HCT116 (cell line): ENCODE results near the gene RHEBL1. TPM values are rescaled to one million over a fixed set of nuclear protein-coding genes. Genes with fewer than 3 reads are reported as not detected.

Source experiments
- ATAC-seq: fragments of 200-7000 bp; cut with Tn5 transposase; 2 replicates; pipeline ENCODE4 v1.9.1; 2020; ENCODE audit warnings: mild to moderate bottlenecking, moderate library complexity
- BruUV-seq: library from RNA; stranded (reverse); fragments of 400-500 nt; replicated peaks from 2 replicates; lab custom pipeline; 2021; lab: Mats Ljungman, UMichigan
- CTCF ChIA-PET: fragments of 300-600 bp; sonication (Branson Sonifier 250); formaldehyde crosslinking; loops from one replicate; lab custom pipeline; 2021; ENCODE audit warnings: antibody characterized with exemption; lab: Charles Lee
- POLR2A ChIA-PET: fragments of 300-600, 350-600 bp; sonication (Branson Sonifier 250); formaldehyde crosslinking; loops from one replicate; lab custom pipeline; 2021; ENCODE audit warnings: antibody characterized with exemption; lab: Charles Lee
- RAD21 ChIA-PET, 2 experiments: fragments of 300-600 bp; sonication (Branson Sonifier 250); formaldehyde crosslinking; loops; one replicate each; lab custom pipeline; 2023; ENCODE audit warnings: low total read pairs in 2 of 2; ENCODE audit not compliant: uncharacterized antibody in 2 of 2, unreplicated experiment in 2 of 2, low non-redundant PET in 1 of 2; lab: Charles Lee
- DNase-seq: peaks from one replicate; pipeline ENCODE4 v3.0.0-alpha.2; 2010; ENCODE audit warnings: low read depth, low spot score
- H2AFZ ChIP-seq: fragments of 200-600 bp; shearing (Covaris generic), sonication (generic); 2 replicates; pipeline ENCODE4 v1.6.1; 2017; ENCODE audit warnings: low read depth, mixed run types, mixed read lengths, antibody characterized with exemption, low read length; ENCODE audit not compliant: poor library complexity, severe bottlenecking
- H3K27ac ChIP-seq: 2 replicates; pipeline ENCODE4 v1.5.1; 2012; ENCODE audit warnings: low read depth, low read length
- H3K27me3 ChIP-seq: fragments of 200-600 bp; sonication (generic); 2 replicates; pipeline ENCODE4 v1.6.1; 2016; ENCODE audit warnings: mixed run types, low read length, mixed read lengths; ENCODE audit not compliant: insufficient read depth
- H3K36me3 ChIP-seq, 2 experiments: fragments of 200-500 bp in 1 of 2; fragments of 200-600 bp in 1 of 2; sonication (Bioruptor generic) in 1 of 2; sonication (generic) in 1 of 2; 2 replicates each; pipeline versions ENCODE4 v1.5.1 to v1.6.1; 2014 to 2016; ENCODE audit warnings: low read length in 2 of 2, inconsistent platforms in 1 of 2, mixed read lengths in 1 of 2, mixed run types in 1 of 2; ENCODE audit not compliant: insufficient read depth in 2 of 2, control insufficient read depth in 1 of 2
- H3K4me1 ChIP-seq, 2 experiments: fragments of 200-600 bp in 1 of 2; sonication (generic) in 1 of 2; 2 replicates each; pipeline versions ENCODE4 v1.5.1 to v1.6.1; 2012 to 2017; ENCODE audit warnings: low read length in 2 of 2, inconsistent platforms in 1 of 2, mild to moderate bottlenecking in 1 of 2, mixed read lengths in 1 of 2, mixed run types in 1 of 2, moderate library complexity in 1 of 2; ENCODE audit not compliant: insufficient read depth in 2 of 2, control insufficient read depth in 1 of 2
- H3K4me2 ChIP-seq: fragments of 200-600 bp; sonication (generic); 2 replicates; pipeline ENCODE4 v1.6.1; 2017; ENCODE audit warnings: mixed run types, low read length, mixed read lengths
- H3K4me3 ChIP-seq, 2 experiments: fragments of 200-600 bp in 1 of 2; sonication (generic) in 1 of 2; replicated peaks in 1 of 2; 2 replicates each; pipeline ENCODE4 v1.5.1; 2011 to 2016; ENCODE audit warnings: low read length in 2 of 2, control low read depth in 1 of 2, low read depth in 1 of 2, mild to moderate bottlenecking in 1 of 2, mixed read lengths in 1 of 2, mixed run types in 1 of 2
- H3K79me2 ChIP-seq: fragments of 200-600 bp; sonication (generic); 2 replicates; pipeline ENCODE4 v1.6.1; 2017; ENCODE audit warnings: mild to moderate bottlenecking, mixed run types, low read length, moderate library complexity, mixed read lengths; ENCODE audit not compliant: insufficient read depth
- H3K9ac ChIP-seq: fragments of 200-600 bp; sonication (generic); 2 replicates; pipeline ENCODE4 v1.6.1; 2016; ENCODE audit warnings: low read length, mixed read lengths
- H3K9me2 ChIP-seq: fragments of 200-600 bp; sonication (generic), shearing (Covaris generic); 2 replicates; pipeline ENCODE4 v1.6.1; 2017; ENCODE audit warnings: mixed run types, mild to moderate bottlenecking, moderate library complexity; ENCODE audit not compliant: insufficient read depth
- H3K9me3 ChIP-seq, 2 experiments: fragments of 200-500 bp in 1 of 2; fragments of 200-600 bp in 1 of 2; sonication (Bioruptor generic) in 1 of 2; sonication (generic) in 1 of 2; 2 replicates each; pipeline ENCODE4 v1.6.1; 2014 to 2017; ENCODE audit warnings: low read length in 2 of 2, mixed read lengths in 2 of 2, inconsistent platforms in 1 of 2, low read depth in 1 of 2, mild to moderate bottlenecking in 1 of 2, mixed run types in 1 of 2, moderate library complexity in 1 of 2; ENCODE audit not compliant: control insufficient read depth in 1 of 2, insufficient read depth in 1 of 2
- H4K20me1 ChIP-seq: fragments of 200-600 bp; sonication (generic), shearing (Covaris generic); 2 replicates; pipeline ENCODE4 v1.6.1; 2017; ENCODE audit warnings: mixed run types, mild to moderate bottlenecking, moderate library complexity; ENCODE audit not compliant: insufficient read depth
- CBX3 ChIP-seq: IDR thresholded peaks from 2 replicates; pipeline ENCODE4 v1.6.1; 2012; ENCODE audit warnings: low read depth
- CEBPB ChIP-seq: IDR thresholded peaks from 2 replicates; pipeline ENCODE4 v1.6.1; 2012; ENCODE audit warnings: low read depth
- FOSL1 ChIP-seq: IDR thresholded peaks from 2 replicates; pipeline ENCODE4 v1.6.1; 2012; ENCODE audit warnings: low read depth
- POLR2A ChIP-seq: IDR thresholded peaks from 2 replicates; pipeline ENCODE4 v1.7.0; 2011; ENCODE audit warnings: borderline replicate concordance; ENCODE audit not compliant: insufficient read depth, insufficient read length; ENCODE audit errors: extremely low read depth
- POLR2AphosphoS5 ChIP-seq: IDR thresholded peaks from 2 replicates; pipeline ENCODE4 v1.6.1; 2011; ENCODE audit warnings: mild to moderate bottlenecking, low read depth, low read length, moderate library complexity
- RAD21 ChIP-seq: IDR thresholded peaks from 2 replicates; pipeline ENCODE4 v1.6.1; 2012; ENCODE audit warnings: low read depth, mild to moderate bottlenecking
- SIN3A ChIP-seq: IDR thresholded peaks from 2 replicates; pipeline ENCODE4 v1.6.1; 2012; ENCODE audit warnings: low read depth
- SP1 ChIP-seq: IDR thresholded peaks from 2 replicates; pipeline ENCODE4 v1.6.1; 2012; ENCODE audit warnings: low read depth
- intact Hi-C: fragments of 100-400 bp; cut with micrococcal nuclease; formaldehyde crosslinking; loops from 2 replicates; pipeline ENCODE4 v1.10.0; 2022
- total RNA-seq: library from RNA; stranded (reverse); gene quantifications from one replicate; pipeline ENCODE4 v1.2.1, GENCODE V29; 2021; ENCODE audit not compliant: unreplicated experiment
- TF ChIP-seq, protein P1 (sequence below): IDR thresholded peaks from 2 replicates; pipeline ENCODE4 v1.6.1; 2012
- TF ChIP-seq, protein P2 (sequence below): IDR thresholded peaks from 2 replicates; pipeline ENCODE4 v1.6.1; 2012
- TF ChIP-seq, protein P3 (sequence below): IDR thresholded peaks from 2 replicates; pipeline ENCODE4 v1.6.1; 2012; ENCODE audit warnings: low read depth

RHEBL1 gene
- total RNA-seq, 1 experiment from 2014 or later, result 2.8 TPM

GRCh38 chr12:49048953-49049352 is 20.8 kb downstream of the RHEBL1 start:
- no peak overlapping the region for H3K4me2 ChIP-seq
- no peaks in the 10 kb centered on the region for H4K20me1 ChIP-seq
- CTCF ChIA-PET, result no interaction called here
- intact Hi-C loops, result no loop called here
- ATAC-seq (no peak), DNase-seq (no peak)
- TF ChIP-seq CEBPB (no peak), POLR2A (no peak), SIN3A (no peak), POLR2AphosphoS5 (no peak), SP1 (no peak), RAD21 (no peak), CBX3 (no peak), FOSL1 (no peak)
- TF ChIP-seq, protein P1, sequence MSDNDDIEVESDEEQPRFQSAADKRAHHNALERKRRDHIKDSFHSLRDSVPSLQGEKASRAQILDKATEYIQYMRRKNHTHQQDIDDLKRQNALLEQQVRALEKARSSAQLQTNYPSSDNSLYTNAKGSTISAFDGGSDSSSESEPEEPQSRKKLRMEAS, result no peak
- TF ChIP-seq, protein P2, sequence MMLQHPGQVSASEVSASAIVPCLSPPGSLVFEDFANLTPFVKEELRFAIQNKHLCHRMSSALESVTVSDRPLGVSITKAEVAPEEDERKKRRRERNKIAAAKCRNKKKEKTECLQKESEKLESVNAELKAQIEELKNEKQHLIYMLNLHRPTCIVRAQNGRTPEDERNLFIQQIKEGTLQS, result no peak
- TF ChIP-seq, protein P3, sequence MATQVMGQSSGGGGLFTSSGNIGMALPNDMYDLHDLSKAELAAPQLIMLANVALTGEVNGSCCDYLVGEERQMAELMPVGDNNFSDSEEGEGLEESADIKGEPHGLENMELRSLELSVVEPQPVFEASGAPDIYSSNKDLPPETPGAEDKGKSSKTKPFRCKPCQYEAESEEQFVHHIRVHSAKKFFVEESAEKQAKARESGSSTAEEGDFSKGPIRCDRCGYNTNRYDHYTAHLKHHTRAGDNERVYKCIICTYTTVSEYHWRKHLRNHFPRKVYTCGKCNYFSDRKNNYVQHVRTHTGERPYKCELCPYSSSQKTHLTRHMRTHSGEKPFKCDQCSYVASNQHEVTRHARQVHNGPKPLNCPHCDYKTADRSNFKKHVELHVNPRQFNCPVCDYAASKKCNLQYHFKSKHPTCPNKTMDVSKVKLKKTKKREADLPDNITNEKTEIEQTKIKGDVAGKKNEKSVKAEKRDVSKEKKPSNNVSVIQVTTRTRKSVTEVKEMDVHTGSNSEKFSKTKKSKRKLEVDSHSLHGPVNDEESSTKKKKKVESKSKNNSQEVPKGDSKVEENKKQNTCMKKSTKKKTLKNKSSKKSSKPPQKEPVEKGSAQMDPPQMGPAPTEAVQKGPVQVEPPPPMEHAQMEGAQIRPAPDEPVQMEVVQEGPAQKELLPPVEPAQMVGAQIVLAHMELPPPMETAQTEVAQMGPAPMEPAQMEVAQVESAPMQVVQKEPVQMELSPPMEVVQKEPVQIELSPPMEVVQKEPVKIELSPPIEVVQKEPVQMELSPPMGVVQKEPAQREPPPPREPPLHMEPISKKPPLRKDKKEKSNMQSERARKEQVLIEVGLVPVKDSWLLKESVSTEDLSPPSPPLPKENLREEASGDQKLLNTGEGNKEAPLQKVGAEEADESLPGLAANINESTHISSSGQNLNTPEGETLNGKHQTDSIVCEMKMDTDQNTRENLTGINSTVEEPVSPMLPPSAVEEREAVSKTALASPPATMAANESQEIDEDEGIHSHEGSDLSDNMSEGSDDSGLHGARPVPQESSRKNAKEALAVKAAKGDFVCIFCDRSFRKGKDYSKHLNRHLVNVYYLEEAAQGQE, result no peak
- H3K4me3 ChIP-seq, result no peak overlapping the region
- H3K9ac ChIP-seq, result no peak overlapping the region
- no peak overlapping the region for H3K27ac ChIP-seq
- RAD21 ChIA-PET, result no interaction called here
- no peaks in the 10 kb centered on the region for H3K27me3 ChIP-seq
- H2AFZ ChIP-seq, result no peak overlapping the region
- no TSS peak for BruUV-seq
- peaks cover 33% of the 10 kb centered on the region; the same call in 1 of the 2 replicates for H3K79me2 ChIP-seq
- peaks cover 0 to 4% of the 10 kb centered on the region in 2 experiments; a peak in 1 of 4 replicates for H3K4me1 ChIP-seq
- no peaks in the 10 kb centered on the region for H3K9me3 ChIP-seq
- H3K36me3 ChIP-seq, result peaks cover 63 to 80% of the 10 kb centered on the region in 2 experiments
- no peaks in the 10 kb centered on the region for H3K9me2 ChIP-seq
- POLR2A ChIA-PET, result no interaction called here
